HG03159 (cell line): ENCODE data around the gene RPS17.
"Not testable (repeated sequence)": the region's sequence is repeated elsewhere in the genome, so short reads cannot be mapped to it uniquely, and the experiment has no call there.

Source experiments
- ATAC-seq: cut with Tn5 transposase; IDR thresholded peaks from one replicate; pipeline ENCODE4 v1.9.1; 2021; ENCODE audit warnings: mild to moderate bottlenecking, moderate library complexity; ENCODE audit not compliant: unreplicated experiment

The RPS17 gene

GRCh38 chr15:82530006-82530405 lies 10.3 kb downstream of the RPS17 start:
- ATAC-seq = no peak

- ATAC-seq = not testable (repeated sequence)
Measured at GRCh38 chr15:82513587-82513986, 26.7 kb downstream of the RPS17 start.

- ATAC-seq = not testable (repeated sequence)
Measured at GRCh38 chr15:82507693-82508092, 32.6 kb downstream of the RPS17 start.

GRCh38 chr15:82507087-82507486 lies 33.2 kb downstream of the RPS17 start:
- ATAC-seq = not testable (repeated sequence)

GRCh38 chr15:82505842-82506241 lies 34.4 kb downstream of the RPS17 start:
- not testable (repeated sequence) for ATAC-seq

- ATAC-seq = not testable (repeated sequence)
Measured at GRCh38 chr15:82504074-82504473, 36.2 kb downstream of the RPS17 start.

- ATAC-seq = peak; percentile 85
Measured at GRCh38 chr15:82502700-82503339, 37.4 kb downstream of the RPS17 start.

- not testable (repeated sequence) for ATAC-seq
Measured at GRCh38 chr15:82500772-82501171, 39.5 kb downstream of the RPS17 start.

- ATAC-seq = not testable (repeated sequence)
Measured at GRCh38 chr15:82497978-82498377, 42.3 kb downstream of the RPS17 start.

GRCh38 chr15:82488250-82488649 lies 52.0 kb downstream of the RPS17 start:
- not testable (repeated sequence) for ATAC-seq

- not testable (repeated sequence) for ATAC-seq
Measured at GRCh38 chr15:82487045-82487444, 53.2 kb downstream of the RPS17 start.
